Amniotic stem cell (primary cell): ENCODE data around the gene TLE3.

Experiments
- DNase-seq: peaks from one replicate; lab custom pipeline; 2025; lab: John Stamatoyannopoulos, UW

Gene TLE3

GRCh38 chr15:70048198-70048565 lies 49.5 kb downstream of the TLE3 start:
- no peak for DNase-seq

- no peak for DNase-seq
Measured at GRCh38 chr15:70047386-70048197, 50.1 kb downstream of the TLE3 start.

- DNase-seq, result no peak
Measured at GRCh38 chr15:70046679-70047369, 50.9 kb downstream of the TLE3 start.

GRCh38 chr15:70045045-70045444 lies 52.7 kb downstream of the TLE3 start:
- DNase-seq, result no peak

GRCh38 chr15:70044168-70044567 lies 53.5 kb downstream of the TLE3 start:
- DNase-seq, result no peak

- DNase-seq, result no peak
Measured at GRCh38 chr15:70043590-70043989, 54.1 kb downstream of the TLE3 start.

- no peak for DNase-seq
Measured at GRCh38 chr15:70042553-70043214, 55.0 kb downstream of the TLE3 start.

- DNase-seq, result no peak
Measured at GRCh38 chr15:70039917-70040316, 57.8 kb downstream of the TLE3 start.

GRCh38 chr15:70038730-70039392 lies 58.9 kb downstream of the TLE3 start:
- no peak for DNase-seq

- no peak for DNase-seq
Measured at GRCh38 chr15:70037292-70037640, 60.5 kb downstream of the TLE3 start.

GRCh38 chr15:70036585-70037291 lies 61.0 kb downstream of the TLE3 start:
- no peak for DNase-seq

GRCh38 chr15:70035719-70036077 lies 62.0 kb downstream of the TLE3 start:
- DNase-seq, result no peak

GRCh38 chr15:70035051-70035718 lies 62.5 kb downstream of the TLE3 start:
- DNase-seq, result no peak

GRCh38 chr15:70034596-70034995 lies 63.1 kb downstream of the TLE3 start:
- no peak for DNase-seq

- DNase-seq, result no peak
Measured at GRCh38 chr15:70034141-70034540, 63.6 kb downstream of the TLE3 start.

- no peak for DNase-seq
Measured at GRCh38 chr15:70033529-70034140, 64.1 kb downstream of the TLE3 start.

- no peak for DNase-seq
Measured at GRCh38 chr15:70033109-70033508, 64.6 kb downstream of the TLE3 start.

- DNase-seq, result no peak
Measured at GRCh38 chr15:70032509-70032908, 65.2 kb downstream of the TLE3 start.

- no peak for DNase-seq
Measured at GRCh38 chr15:70031713-70032112, 66.0 kb downstream of the TLE3 start.

GRCh38 chr15:70031261-70031660 lies 66.5 kb downstream of the TLE3 start:
- no peak for DNase-seq

GRCh38 chr15:70030851-70031250 lies 66.9 kb downstream of the TLE3 start:
- DNase-seq, result no peak
